Liver (tissue), 3 donors: ENCODE measurements around the gene SEMA3B.

Experiments used
- ATF3 ChIP-seq: IDR thresholded peaks from 2 replicates; pipeline ENCODE4 v1.6.1; 2016; ENCODE audit warnings: antibody characterized with exemption
- CTCF ChIP-seq: fragments of 150-350 bp; IDR thresholded peaks from 2 replicates; pipeline ENCODE4 v1.5.1; 2017; ENCODE audit warnings: improper control_type of control experiment, low read depth, low read length; ENCODE audit not compliant: missing input control
- GABPA ChIP-seq, 2 donors: IDR thresholded peaks in 1 of 2; conservative IDR thresholded peaks in 1 of 2; 2 replicates each; pipeline ENCODE4 v1.6.1; 2016; ENCODE audit warnings: antibody characterized with exemption in 2 of 2, mild to moderate bottlenecking in 1 of 2, moderate library complexity in 1 of 2
- JUND ChIP-seq, 2 donors: IDR thresholded peaks; 2 replicates each; pipeline ENCODE4 v1.6.1; 2016; ENCODE audit warnings: antibody characterized with exemption in 2 of 2
- NR2F2 ChIP-seq: IDR thresholded peaks from 2 replicates; pipeline ENCODE4 v1.6.1; 2016; ENCODE audit warnings: antibody characterized with exemption
- RAD21 ChIP-seq, 2 donors: IDR thresholded peaks; 2 replicates each; pipeline ENCODE4 v1.6.1; 2016; ENCODE audit warnings: antibody characterized with exemption in 2 of 2, mild to moderate bottlenecking in 2 of 2
- REST ChIP-seq: IDR thresholded peaks from 2 replicates; pipeline ENCODE4 v1.6.1; 2016; ENCODE audit warnings: antibody characterized with exemption, mild to moderate bottlenecking
- RXRA ChIP-seq, 2 donors: IDR thresholded peaks; 2 replicates each; pipeline ENCODE4 v1.6.1; 2017 to 2018; ENCODE audit warnings: antibody characterized with exemption in 2 of 2, mild to moderate bottlenecking in 1 of 2
- SP1 ChIP-seq: IDR thresholded peaks from 2 replicates; pipeline ENCODE4 v1.6.1; 2018; ENCODE audit warnings: antibody characterized with exemption, mild to moderate bottlenecking
- TAF1 ChIP-seq: conservative IDR thresholded peaks from 2 replicates; pipeline ENCODE4 v1.6.1; 2016; ENCODE audit warnings: antibody characterized with exemption, mild to moderate bottlenecking
- YY1 ChIP-seq: IDR thresholded peaks from 2 replicates; pipeline ENCODE4 v1.6.1; 2016; ENCODE audit warnings: antibody characterized with exemption, mild to moderate bottlenecking
- donor health status: healthy.
- donor health status: healthy.

GRCh38 chr3:50241713-50242380, 27.1 kb upstream of the SEMA3B start:
- no peak for TF ChIP-seq CTCF
- TF ChIP-seq YY1: no peak
- no peak for TF ChIP-seq REST
- no peak for TF ChIP-seq TAF1
- TF ChIP-seq JUND (IDR thresholded peaks at IDR 0.05): no peak
- TF ChIP-seq GABPA (IDR thresholded peaks at IDR 0.05 in 1 of 2, conservative IDR thresholded peaks at IDR 0.05 in 1 of 2): no peak
- no peak for TF ChIP-seq NR2F2
- no peak for TF ChIP-seq ATF3
- no peak for TF ChIP-seq SP1
- no peak for TF ChIP-seq RAD21 (IDR thresholded peaks at IDR 0.05)
- TF ChIP-seq RXRA (IDR thresholded peaks at IDR 0.05): no peak
